ENCODE data around the gene SERINC4. TPM values are rescaled to one million over a fixed set of nuclear protein-coding genes. Genes with fewer than 3 reads are reported as not detected.

SERINC4 gene
- total RNA-seq, 1 donor from 2014 or later: 0.35 TPM

- H3K4me1 Mint-ChIP-seq: peaks cover 56% of the 10 kb centered on the region
- H3K36me3 Mint-ChIP-seq (ENCODE audit: low read depth): peaks cover 23% of the 10 kb centered on the region
- no peak for TF ChIP-seq CTCF (conservative IDR thresholded peaks at IDR 0.05)
- H3K27me3 Mint-ChIP-seq (ENCODE audit: low read depth): no peaks in the 10 kb centered on the region
- peak overlapping the region; percentile 99 for H3K4me3 Mint-ChIP-seq
- peak overlapping the region; percentile 2 for H3K27ac Mint-ChIP-seq (ENCODE audit: unreplicated experiment)
- no peaks in the 10 kb centered on the region for H3K9me3 Mint-ChIP-seq
- no peak for DNase-seq (ENCODE audit: low read depth, low spot score)
Observed at GRCh38 chr15:43796566-43796965, 3.5 kb downstream of the SERINC4 start.

- H3K9me3 Mint-ChIP-seq: no peaks in the 10 kb centered on the region
- no peak overlapping the region for H3K27ac Mint-ChIP-seq (ENCODE audit: unreplicated experiment)
- no peaks in the 10 kb centered on the region for H3K27me3 Mint-ChIP-seq (ENCODE audit: low read depth)
- no peak for DNase-seq (ENCODE audit: low read depth, low spot score)
- peak overlapping the region; percentile 99 for H3K4me3 Mint-ChIP-seq
- H3K4me1 Mint-ChIP-seq: peaks cover 53% of the 10 kb centered on the region
- no peak for TF ChIP-seq CTCF (conservative IDR thresholded peaks at IDR 0.05)
- peaks cover 21% of the 10 kb centered on the region for H3K36me3 Mint-ChIP-seq (ENCODE audit: low read depth)
Observed at GRCh38 chr15:43795997-43796396, 4.0 kb downstream of the SERINC4 start.

GRCh38 chr15:43795197-43795596 lies 4.8 kb downstream of the SERINC4 start:
- peak overlapping the region; percentile 27 for H3K27ac Mint-ChIP-seq (ENCODE audit: unreplicated experiment)
- no peak for DNase-seq (ENCODE audit: low read depth, low spot score)
- H3K4me3 Mint-ChIP-seq: peak overlapping the region; percentile 99
- H3K4me1 Mint-ChIP-seq: peaks cover 46% of the 10 kb centered on the region
- H3K9me3 Mint-ChIP-seq: no peaks in the 10 kb centered on the region
- H3K27me3 Mint-ChIP-seq (ENCODE audit: low read depth): no peaks in the 10 kb centered on the region
- peaks cover 17% of the 10 kb centered on the region for H3K36me3 Mint-ChIP-seq (ENCODE audit: low read depth)
- no peak for TF ChIP-seq CTCF (conservative IDR thresholded peaks at IDR 0.05)

DNA sequence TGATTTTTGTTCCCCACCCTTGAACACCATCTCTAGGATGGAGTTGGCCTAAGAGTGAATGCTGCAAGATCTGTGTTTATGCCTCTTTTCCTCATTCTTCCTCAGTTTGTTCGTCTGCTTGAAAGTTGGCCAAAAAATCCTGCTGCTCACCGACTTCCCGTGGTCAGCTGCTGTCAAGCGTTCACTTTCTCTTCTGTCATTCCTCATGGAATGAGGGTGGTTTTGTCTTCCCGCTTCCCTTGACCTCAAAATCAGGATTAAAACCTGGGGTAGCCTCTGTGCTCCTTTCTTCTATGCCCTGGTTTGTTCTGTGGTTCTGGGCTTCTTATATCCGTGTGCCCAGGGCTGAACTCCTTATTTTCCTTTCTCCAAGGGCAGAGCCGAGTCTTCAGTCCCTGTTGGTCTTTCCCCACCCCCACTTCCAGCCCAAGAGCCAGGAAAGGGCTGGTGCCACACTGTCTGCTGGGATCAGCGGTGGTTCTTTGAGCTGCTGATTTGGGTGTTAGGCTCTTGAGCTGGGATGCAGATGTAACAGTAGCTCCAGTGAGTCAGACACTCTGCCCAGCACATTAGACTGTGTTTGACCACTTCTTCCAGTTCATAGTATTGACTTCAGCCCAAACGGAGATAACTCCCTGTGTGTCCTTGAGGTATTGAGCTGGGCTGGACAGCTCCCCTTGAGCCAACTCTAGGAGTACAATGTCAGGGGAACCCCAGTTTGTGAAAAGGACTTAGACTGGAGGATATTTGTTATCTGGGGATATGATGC lies 5.6 kb downstream of the SERINC4 start:
- peaks cover 14% of the 10 kb centered on the region for H3K36me3 Mint-ChIP-seq (ENCODE audit: low read depth)
- no peaks in the 10 kb centered on the region for H3K27me3 Mint-ChIP-seq (ENCODE audit: low read depth)
- H3K4me1 Mint-ChIP-seq: peaks cover 39% of the 10 kb centered on the region
- no peak for DNase-seq (ENCODE audit: low read depth, low spot score)
- no peaks in the 10 kb centered on the region for H3K9me3 Mint-ChIP-seq
- TF ChIP-seq CTCF (conservative IDR thresholded peaks at IDR 0.05): no peak
- H3K4me3 Mint-ChIP-seq: peak overlapping the region; percentile 99
- H3K27ac Mint-ChIP-seq (ENCODE audit: unreplicated experiment): peak overlapping the region; percentile 57

GRCh38 chr15:43793647-43794046 lies 6.4 kb downstream of the SERINC4 start:
- DNase-seq (ENCODE audit: low read depth, low spot score): no peak
- H3K4me3 Mint-ChIP-seq: peak overlapping the region; percentile 99
- peaks cover 7% of the 10 kb centered on the region for H3K36me3 Mint-ChIP-seq (ENCODE audit: low read depth)
- H3K27ac Mint-ChIP-seq (ENCODE audit: unreplicated experiment): peak overlapping the region; percentile 69
- no peak for TF ChIP-seq CTCF (conservative IDR thresholded peaks at IDR 0.05)
- H3K27me3 Mint-ChIP-seq (ENCODE audit: low read depth): no peaks in the 10 kb centered on the region
- peaks cover 35% of the 10 kb centered on the region for H3K4me1 Mint-ChIP-seq
- H3K9me3 Mint-ChIP-seq: no peaks in the 10 kb centered on the region
